Fibroblast of skin of back (primary cell): ENCODE measurements around the gene MYRFL. TPM values are rescaled to one million over a fixed set of nuclear protein-coding genes. Genes with fewer than 3 reads are reported as not detected.
"Not testable (repeated sequence)": the region's sequence is repeated elsewhere in the genome, so short reads cannot be mapped to it uniquely, and the experiment has no call there.

Source experiments
- DNase-seq: peaks from one replicate; pipeline ENCODE4 v3.0.0-alpha.2; 2013
- polyA plus RNA-seq, 2 experiments: library from polyadenylated mRNA; unstranded; fragments of 120-200 nt; gene quantifications; one replicate each; pipeline ENCODE4 v1.2.1, GENCODE V29; 2013; ENCODE audit not compliant: insufficient read length in 2 of 2

Gene MYRFL
- not detected for polyA plus RNA-seq (2013, experiment 1 of 2; ENCODE audit: insufficient read length)
- polyA plus RNA-seq (2013, experiment 2 of 2; ENCODE audit: insufficient read length): not detected

DNA sequence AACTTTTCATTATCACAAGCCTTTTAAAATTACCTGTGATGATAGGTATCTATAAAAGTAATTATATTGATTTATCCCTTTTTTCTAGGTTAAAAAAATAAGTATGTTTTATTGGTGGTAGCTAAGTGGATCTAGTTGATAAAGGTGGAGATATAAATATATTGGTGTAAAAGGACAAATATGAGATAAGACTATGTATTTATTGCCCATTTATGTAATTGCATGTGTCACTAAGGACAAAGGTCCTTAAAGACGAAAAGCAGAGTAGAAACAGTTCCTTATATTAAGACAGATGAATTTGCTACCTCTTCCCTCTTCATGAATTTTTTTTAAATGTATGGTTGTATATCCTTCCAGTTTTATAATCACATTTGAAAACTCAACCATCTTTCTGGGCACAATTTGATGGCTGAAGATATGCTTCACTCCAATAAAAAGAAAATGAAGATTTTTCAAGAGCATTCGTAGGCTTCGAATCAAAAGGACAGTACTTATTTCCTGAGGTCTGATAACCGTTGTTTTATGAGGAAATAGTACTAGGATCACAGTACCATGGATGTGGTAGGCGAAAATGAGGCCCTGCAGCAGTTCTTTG is at the start of gene MYRFL:
Gene MYRFL (plus strand): TSS at position 262 of the 595 bp plus-strand sequence. CDS start 291 bp downstream, at position 553.
- DNase-seq: no peak

- peak; percentile 34 for DNase-seq
Measured at GRCh38 chr12:69779928-69780327, 45.1 kb upstream of the MYRFL start.

DNA sequence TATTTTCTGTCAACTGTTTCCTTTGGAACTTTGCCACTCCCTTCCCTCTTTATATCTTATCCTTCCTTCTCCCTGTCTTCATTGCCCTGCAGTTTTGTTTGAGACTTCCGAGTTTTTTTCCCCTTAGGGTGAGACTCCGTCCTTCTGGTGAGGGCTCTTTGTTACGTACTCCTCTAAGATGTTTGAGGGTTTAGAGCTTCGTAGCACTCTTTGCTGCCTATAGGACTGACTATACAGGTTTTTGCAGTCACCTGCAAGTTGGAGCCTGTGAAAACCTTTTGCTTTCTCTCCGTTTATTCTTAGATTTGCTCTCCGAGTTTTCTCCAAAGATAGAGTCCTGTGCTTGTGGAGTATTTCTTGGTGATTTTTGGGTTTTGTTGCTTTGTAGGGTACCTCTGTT is 41.7 kb upstream of the MYRFL start:
- DNase-seq: no peak

DNA sequence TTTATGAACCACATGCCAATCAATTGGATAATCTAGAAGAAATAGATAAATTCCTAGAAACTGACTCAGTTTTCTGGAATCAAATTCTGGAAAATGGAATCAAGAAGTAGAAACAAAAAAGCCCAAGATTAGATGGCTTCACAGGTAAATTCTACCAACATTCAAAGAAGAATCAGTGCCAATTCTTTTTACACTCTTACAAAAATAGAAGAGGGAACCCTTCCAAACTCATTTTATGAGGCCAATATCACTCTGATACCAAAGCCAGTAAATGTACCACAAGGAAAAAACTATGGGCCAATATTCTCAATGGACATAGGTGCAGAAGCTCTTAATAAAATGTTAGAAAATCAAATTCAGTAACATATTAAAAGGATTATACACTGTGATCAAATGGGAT is 35.7 kb upstream of the MYRFL start:
- DNase-seq: no peak

- no peak for DNase-seq
Measured at GRCh38 chr12:69792533-69792932, 32.5 kb upstream of the MYRFL start.

GRCh38 chr12:69807101-69807897 is 17.7 kb upstream of the MYRFL start:
- DNase-seq: not testable (repeated sequence)

DNA sequence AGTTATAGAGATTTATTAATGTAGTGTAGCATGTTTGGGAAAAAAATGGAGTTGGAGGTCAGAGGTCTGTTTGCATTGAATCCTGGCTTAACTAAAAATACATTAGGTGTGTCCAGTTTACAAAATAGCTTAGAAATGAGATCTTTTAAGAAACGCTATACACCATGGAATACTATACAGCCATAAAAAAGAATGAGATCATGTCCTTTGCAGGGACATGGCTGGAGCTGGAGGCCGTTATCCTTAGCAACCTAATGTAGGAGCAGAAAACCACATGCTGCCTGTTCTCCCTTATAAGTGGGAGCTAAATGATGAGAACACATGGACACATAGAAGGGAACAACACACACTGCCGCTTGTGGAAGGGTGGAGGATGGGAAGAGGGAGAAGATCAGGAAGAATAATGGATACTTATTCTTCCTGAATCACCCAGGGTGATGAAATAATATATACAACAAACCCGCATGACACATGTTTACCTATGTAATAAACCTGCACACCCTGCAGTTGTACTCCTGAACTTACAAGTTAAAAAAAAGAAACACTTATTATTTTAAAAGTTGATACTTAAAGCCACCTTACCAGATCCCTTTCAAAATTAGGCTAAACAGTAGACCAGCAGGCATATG is 14.0 kb upstream of the MYRFL start:
- no peak for DNase-seq

DNA sequence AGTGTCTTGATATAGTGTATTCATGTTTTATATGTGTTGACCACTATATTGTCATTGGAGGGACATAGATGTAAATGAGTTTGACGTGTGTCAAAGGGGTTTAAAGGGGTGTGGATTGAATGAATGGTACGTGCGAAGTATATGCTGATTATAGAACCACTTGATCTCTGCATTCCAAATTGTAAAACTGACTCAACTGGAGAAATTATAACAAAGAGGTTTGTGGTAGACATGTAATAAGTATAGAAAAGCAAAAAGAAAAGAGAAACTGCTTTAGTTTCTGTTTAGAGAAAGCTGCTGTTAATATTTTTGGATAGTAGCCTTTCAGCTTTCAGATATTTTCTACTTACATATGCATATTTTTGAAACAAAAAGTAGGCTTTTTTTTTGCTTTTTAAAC is 8.9 kb upstream of the MYRFL start:
- DNase-seq: no peak

GRCh38 chr12:69821032-69821455 is 4.0 kb upstream of the MYRFL start:
- DNase-seq: no peak

- peak; percentile 86 for DNase-seq
Measured at GRCh38 chr12:69821456-69822159, 3.4 kb upstream of the MYRFL start.

DNA sequence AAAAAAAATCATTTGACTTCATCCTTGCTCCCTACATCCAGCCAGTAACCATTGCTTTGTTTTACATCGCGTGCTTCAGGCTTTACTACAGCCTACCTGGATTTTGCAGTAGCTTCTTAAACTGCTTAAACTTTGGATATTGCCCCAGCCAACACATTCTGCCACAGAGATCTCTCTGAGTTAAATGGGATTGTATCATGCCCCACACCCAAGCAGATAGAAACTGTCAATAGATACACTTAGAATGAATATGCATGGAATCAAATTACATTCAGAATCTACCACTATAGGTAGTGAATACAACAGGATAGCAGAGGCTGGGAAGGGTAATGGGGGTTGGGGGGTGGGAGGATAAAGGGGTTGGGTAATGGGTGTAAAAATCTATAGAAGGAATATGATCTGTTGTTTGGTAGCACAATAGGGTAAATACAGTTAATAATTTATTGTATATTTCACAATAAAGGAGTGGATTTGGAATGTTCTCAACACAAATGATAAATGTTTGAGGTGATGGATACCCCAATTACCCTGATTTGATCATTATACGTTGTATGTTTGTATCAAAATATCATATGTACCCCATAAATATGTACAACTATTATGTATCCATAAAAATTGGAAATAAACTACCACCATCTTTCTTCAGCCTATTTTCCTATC is 2.7 kb upstream of the MYRFL start:
- no peak for DNase-seq

GRCh38 chr12:69824028-69824427 is 999 bp upstream of the MYRFL start:
- no peak for DNase-seq

GRCh38 chr12:69828897-69829296 is 3.9 kb downstream of the MYRFL start:
- DNase-seq: no peak

DNA sequence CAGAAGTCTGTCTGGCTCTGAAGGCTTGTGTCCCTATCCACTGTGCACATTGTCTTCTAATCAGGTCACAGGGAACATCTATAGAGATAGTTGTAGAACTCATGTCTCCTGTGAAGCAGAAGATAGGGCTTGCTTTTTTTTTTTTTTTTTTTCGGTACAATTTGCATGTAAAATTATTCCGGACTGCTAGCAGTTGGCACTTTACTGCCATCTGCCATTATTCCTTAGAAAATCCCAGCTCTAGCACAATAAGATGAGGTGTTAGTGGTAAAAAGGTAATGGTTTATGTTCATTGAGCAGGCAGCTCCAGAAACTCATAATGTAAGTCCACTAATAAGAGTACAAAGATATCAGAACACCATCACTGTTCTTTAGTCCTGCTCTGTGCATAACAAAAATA is 8.7 kb downstream of the MYRFL start:
- no peak for DNase-seq

- no peak for DNase-seq
Measured at GRCh38 chr12:69834147-69834546, 9.1 kb downstream of the MYRFL start.

DNA sequence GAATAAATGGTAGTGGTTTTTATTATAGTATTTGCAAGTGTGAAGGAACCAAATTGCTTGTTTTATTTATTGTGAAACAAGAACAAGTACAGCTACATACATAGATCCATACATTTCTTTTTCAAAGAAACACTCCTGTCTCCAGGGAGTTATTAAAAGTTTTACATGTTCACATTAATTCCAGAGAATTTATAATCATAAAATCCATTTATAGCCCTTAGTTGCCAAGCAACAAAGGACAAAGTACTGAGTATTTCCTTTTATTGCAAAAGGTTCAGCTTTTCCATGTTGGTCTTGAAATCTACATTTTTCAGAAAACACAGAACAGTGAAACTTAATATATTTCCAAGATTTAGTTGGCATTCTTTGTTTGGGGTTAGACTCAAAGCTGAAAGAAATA is 9.5 kb downstream of the MYRFL start:
- no peak for DNase-seq

DNA sequence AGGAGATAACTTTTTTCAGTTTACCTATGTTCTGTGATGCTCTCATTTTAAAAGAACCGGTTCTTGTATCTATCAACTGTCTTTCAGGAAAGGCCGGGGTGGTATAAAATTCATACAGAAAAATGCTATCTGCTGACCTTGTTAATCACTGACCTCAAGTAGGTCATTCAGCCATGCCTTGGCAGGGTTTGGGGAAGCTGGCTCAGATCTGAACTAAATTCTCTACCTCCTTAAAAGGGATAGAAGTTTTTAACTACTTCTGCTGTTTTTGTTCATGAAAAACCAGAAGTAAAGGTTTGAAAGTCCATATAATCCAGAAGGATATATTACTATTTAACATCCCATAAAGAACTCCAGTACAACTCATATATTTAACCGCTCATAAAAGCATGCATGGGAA is 10.1 kb downstream of the MYRFL start:
- DNase-seq: no peak

GRCh38 chr12:69836015-69836414 is 11.0 kb downstream of the MYRFL start:
- no peak for DNase-seq

DNA sequence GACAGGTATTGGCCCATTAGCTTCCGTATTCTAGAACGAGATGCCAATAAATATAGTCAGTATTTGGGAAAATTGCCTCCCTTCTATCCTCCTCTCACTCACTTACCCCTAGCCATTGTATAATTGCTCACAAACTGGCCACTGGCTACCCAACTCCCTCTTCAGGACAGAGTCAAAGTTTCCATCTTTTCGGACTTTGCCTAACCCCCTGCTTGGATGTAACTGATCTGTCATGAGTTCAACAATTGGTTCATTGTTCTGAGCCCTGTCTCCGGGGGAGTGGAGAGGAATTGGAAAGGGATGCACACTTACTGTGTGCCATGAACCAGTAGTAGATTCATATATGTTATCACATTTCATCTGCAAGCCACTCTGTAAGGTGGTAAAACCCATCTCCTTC is 12.2 kb downstream of the MYRFL start:
- no peak for DNase-seq

- DNase-seq: no peak
Measured at GRCh38 chr12:69837657-69838415, 12.8 kb downstream of the MYRFL start.

- DNase-seq: no peak
Measured at GRCh38 chr12:69840727-69841126, 15.7 kb downstream of the MYRFL start.

DNA sequence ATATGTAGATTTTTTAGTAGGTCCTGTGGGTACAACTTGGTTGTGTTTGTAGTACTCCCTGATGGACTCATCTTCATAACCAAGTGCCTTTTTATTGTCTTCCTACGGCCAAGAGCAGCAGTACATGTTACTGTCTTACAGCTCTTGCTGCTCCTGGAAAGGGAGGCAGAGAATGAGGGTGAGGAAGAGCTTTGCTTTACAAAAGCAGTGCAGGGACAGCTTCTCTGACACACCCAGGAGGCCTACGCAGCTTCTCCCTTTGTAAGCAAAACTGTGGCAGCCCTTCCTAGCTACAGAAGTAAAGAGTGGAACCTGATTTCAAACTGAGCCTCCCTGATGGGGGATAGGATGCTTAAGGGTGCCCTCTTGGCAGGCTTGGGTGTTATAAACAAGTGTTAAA is 18.6 kb downstream of the MYRFL start:
- no peak for DNase-seq
